KOPT-K1 (cell line): ENCODE measurements around the gene C10orf90.

Experiments
- H3K27ac ChIP-seq: fragments of 200-600 bp; sonication (generic); 2 replicates; pipeline ENCODE4 v1.5.1; 2016; ENCODE audit warnings: antibody characterized with exemption, mild to moderate bottlenecking, low read depth, low read length; ENCODE audit not compliant: poor library complexity, severe bottlenecking
- H3K36me3 ChIP-seq: fragments of 200-600 bp; sonication (generic); 2 replicates; pipeline ENCODE4 v1.5.1; 2017; ENCODE audit warnings: antibody characterized with exemption, mild to moderate bottlenecking, low read length, moderate library complexity; ENCODE audit not compliant: insufficient read depth
- H3K9me3 ChIP-seq: fragments of 200-600 bp; sonication (generic); 2 replicates; pipeline ENCODE4 v1.5.1; 2017; ENCODE audit warnings: antibody characterized with exemption, low read length, mild to moderate bottlenecking; ENCODE audit not compliant: insufficient read depth, poor library complexity, severe bottlenecking

C10orf90 gene

DNA sequence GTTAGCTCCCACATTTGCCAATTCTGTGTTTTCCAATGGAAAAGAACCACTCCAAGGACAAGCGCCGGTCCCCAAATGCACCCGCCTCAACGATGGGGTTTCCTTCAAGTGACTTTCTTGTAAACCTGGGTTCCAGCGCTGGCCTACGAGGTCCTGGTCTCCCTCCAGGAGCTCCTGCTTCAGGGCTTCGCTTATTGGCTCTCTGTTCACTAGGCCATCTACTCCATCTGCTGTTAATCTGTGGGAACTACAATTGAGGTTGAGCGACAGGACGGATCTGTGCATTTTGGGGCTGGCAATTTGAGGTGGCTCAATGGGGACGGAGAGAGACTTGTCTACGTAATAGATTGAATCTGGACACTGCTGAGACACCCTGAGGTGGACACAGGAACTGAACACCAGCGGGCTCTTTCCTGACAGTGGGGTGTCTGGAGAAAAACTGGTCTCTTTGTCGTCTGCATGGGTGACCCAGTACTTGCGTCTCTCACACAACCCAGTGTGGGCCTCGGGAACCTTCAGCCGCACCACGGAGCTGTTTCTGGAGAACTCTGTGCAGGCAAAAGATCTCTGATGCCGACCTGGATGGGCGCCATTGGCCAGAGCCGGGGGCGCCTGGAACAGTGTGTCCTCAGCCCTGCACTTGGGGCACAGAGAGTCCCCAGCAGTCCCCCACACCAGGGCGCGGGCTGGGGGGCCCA, 166.3 kb downstream of the C10orf90 start:
- H3K27ac ChIP-seq = no peak overlapping the region
- H3K9me3 ChIP-seq = no peaks in the 10 kb centered on the region
- H3K36me3 ChIP-seq = no peaks in the 10 kb centered on the region

DNA sequence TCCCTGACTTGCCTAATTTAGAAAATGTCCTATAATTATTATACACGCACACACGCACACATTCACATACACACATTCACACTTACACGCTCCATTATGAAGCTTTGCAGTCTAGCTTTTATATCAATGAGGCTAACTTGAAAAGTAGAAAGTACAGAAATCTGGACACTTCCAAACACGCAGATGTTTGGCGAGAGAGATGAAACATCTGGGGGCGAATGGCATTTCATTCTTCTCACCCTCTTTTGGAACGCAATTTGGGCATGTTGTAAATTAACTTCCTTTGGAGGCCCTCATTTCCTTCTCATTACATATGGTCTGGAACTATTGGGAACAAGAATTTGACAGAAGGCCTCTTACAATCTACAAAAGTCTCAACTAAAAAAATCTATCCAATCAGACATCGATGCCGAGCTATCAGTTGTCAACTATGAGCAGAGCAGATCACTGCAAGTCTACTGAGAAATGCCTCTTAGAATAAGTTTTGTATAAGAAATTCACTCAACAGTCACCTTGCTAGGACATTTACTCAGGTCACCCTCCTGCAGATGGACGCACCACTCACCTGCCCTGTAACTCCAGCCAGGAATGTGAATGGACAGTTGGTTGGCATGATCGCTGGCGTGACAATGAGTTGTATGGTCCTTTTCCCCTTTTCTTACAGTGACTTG, 167.0 kb downstream of the C10orf90 start:
- no peak overlapping the region for H3K27ac ChIP-seq

DNA sequence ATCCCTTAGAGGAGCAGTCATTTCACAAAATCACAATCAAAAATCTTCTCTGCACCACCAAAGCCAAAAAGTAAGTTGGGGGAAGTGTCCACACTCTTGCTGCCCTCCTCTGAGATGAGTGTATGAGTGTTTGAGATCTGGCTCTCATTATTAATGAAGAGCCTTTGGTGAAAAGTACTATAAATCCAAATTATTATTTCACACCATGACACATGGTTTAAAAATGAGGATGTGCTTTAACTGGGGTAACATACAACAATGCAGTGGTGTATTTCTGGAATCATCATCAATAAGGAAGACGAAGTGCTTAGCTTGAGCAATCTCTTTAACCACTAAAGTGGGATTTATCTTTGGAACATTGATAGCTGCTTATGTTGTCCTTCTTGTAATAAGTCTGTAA, 168.1 kb downstream of the C10orf90 start:
- no peak overlapping the region for H3K27ac ChIP-seq
- no peaks in the 10 kb centered on the region for H3K36me3 ChIP-seq
- H3K9me3 ChIP-seq = no peaks in the 10 kb centered on the region

More for the DNA sequence above, 167.0 kb downstream of the C10orf90 start:
- H3K36me3 ChIP-seq = no peaks in the 10 kb centered on the region
- H3K9me3 ChIP-seq = no peaks in the 10 kb centered on the region

DNA sequence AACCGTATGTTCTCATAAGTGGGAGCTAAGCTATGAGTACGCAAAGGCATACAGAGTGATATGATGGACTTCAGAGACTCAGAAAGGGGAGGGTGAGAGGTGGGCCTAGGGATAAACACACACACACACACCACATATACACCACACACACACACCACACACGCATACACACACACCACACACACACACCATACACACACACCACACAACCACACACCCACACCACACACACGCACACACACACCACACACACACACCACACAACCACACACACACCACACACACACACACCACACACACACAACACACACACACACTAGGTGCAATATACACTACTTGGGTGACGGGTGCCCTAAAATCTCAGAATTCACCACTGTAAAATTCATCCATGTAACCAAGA, 168.7 kb downstream of the C10orf90 start:
- Histone ChIP-seq H3K27ac (no peak overlapping the region), H3K36me3 (no peaks in the 10 kb centered on the region), H3K9me3 (no peaks in the 10 kb centered on the region)

DNA sequence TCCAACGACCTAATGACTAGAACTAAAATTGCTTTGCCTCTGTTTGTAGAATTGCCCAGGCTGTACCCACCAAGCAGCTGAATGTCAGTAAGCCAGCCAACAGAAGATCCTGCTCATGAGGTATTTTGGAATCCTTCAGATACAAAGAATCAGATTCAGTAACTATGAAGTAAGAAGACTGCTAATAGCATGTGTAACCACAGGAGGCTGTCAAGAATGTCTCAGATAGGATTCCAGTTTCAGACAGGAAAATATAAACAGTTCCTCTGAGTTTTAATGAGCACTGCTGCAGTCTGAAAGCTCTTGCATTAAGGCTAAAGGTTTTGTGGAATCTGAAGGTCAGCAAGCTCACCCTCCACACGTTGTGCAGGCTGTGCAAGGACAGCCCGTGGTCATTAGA, 169.6 kb downstream of the C10orf90 start:
- no peak overlapping the region for H3K27ac ChIP-seq
- no peaks in the 10 kb centered on the region for H3K9me3 ChIP-seq
- H3K36me3 ChIP-seq = no peaks in the 10 kb centered on the region

DNA sequence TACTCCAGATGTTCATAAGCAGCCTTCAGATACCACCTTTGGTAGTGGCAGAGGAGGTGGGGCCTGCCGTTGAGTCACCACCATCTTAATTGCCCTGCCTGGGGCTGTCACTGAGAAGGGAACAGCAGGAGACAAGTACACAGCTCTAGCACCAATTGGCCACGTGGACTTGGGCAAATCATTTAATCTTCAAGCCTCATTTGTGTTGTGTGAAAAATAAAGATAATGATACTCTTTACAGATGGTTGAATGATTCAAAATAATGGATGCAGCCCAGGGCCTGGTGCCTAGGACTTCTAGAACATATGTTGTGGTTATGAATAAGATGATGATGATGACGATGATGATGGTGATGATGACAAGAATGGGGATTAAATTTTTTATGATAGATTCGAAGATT, 170.3 kb downstream of the C10orf90 start:
- Histone ChIP-seq H3K36me3 (no peaks in the 10 kb centered on the region), H3K9me3 (no peaks in the 10 kb centered on the region), H3K27ac (no peak overlapping the region)

DNA sequence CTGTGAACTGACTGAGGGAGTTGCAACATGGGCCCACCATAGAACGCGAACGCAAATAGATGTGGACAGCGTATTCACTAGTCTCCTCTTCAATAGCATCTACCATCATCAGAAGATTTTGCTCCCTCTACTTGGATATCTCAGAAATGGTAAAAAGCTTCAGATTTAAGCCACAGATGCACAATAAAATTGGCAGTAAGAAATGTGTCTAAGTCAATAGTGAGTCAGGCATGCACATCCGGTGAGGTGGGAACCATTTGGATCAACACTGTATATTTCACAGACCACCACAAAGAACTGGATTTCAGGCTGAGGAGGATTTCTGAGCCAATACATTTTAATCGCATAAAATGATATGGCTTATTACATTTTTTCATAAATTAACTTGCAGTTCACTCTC, 170.7 kb downstream of the C10orf90 start:
- Histone ChIP-seq H3K27ac (no peak overlapping the region), H3K36me3 (no peaks in the 10 kb centered on the region), H3K9me3 (no peaks in the 10 kb centered on the region)

DNA sequence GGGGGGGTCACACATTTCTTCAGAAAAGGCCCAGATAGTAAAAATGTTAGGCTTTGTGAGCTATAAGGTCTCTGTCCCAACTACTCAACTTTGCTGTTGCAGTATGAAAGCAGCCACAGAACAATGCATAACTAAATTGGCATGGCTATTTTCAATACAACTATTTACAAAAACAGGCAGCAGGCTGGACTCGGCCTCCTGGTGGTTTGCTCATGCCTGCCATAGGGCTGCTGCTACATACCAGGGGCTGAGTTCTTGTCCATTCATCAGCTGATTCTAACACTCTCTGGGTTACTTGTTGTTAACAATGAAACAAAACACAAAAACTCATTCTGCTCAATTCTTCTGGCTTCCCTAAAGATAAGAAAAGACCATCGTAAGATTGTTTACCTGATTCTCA, 172.8 kb downstream of the C10orf90 start:
- Histone ChIP-seq H3K27ac (no peak overlapping the region), H3K36me3 (no peaks in the 10 kb centered on the region), H3K9me3 (no peaks in the 10 kb centered on the region)

DNA sequence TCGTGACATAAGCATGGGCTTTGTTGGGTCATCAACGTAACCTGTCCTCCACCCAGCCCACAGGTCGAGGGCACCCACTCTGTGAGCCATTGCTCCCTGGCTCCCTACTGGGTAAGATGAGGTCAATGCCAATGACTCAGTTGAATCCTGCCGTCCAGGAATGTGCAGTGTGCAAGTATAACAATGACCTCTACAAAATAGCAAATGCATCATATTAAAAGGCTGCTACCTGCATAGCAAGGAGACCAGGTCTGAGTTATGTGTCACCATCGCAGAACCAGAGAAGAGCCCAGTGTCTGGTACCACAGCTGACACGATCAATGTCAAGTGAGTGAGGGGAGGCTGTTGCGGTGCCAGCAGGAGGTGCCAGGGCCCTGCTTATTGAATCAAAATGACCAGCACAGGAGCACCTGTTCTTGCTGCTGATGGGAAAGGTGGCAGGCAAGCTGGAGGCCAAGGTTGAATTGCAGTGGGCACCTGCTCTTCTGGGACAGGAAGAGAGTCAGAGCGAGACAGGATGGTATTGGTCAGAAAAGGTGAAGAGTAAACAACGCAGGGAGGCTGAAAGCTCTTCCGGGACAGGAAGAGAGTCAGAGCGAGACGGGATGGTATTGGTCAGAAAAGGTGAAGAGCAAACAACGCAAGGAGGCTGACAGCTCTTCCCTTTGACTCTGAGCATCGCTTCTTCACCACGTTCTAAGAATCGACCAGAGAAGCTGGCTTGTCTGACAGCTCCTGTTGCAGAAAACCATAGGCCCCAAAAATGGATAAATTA, 173.5 kb downstream of the C10orf90 start:
- Histone ChIP-seq H3K9me3 (no peaks in the 10 kb centered on the region), H3K36me3 (no peaks in the 10 kb centered on the region), H3K27ac (no peak overlapping the region)

DNA sequence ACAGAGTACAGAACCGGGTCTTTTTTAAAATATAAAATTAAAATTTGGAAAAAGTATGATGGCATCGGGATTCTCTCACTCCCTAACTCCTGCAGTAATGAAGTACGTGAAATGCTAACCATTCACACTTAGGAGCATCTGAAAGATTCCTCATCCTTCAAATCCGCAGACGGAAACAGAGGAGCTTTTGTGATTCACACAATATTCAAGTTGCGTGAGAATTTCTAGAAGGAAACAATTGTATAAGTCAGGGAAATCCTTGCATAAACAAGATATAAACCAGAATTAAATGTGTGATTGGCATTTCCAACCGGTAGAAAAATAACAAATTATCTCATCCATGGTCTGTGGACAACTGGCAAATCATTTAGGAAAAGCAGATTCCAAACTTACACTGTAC, 179.0 kb downstream of the C10orf90 start:
- Histone ChIP-seq H3K9me3 (no peaks in the 10 kb centered on the region), H3K27ac (no peak overlapping the region), H3K36me3 (no peaks in the 10 kb centered on the region)

DNA sequence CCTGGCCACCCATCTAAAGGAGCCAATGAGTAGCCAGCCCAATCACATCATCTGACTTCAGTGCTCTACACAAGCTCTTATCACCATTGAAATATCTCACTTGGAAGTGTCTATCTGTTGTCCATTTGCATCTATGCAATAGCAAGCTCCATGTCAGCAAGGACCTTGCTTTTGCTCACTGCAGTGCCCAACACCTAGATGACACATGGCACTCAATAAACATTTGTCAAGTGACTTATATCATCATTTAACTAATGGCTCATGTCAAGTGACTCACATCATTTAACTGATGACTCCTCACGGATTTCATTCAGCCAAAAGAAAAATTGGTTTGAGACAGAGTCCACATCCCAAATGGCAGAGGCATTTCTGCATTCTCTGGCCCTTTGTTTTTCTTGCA, 189.3 kb downstream of the C10orf90 start:
- Histone ChIP-seq H3K36me3 (no peaks in the 10 kb centered on the region), H3K9me3 (no peaks in the 10 kb centered on the region), H3K27ac (no peak overlapping the region)

DNA sequence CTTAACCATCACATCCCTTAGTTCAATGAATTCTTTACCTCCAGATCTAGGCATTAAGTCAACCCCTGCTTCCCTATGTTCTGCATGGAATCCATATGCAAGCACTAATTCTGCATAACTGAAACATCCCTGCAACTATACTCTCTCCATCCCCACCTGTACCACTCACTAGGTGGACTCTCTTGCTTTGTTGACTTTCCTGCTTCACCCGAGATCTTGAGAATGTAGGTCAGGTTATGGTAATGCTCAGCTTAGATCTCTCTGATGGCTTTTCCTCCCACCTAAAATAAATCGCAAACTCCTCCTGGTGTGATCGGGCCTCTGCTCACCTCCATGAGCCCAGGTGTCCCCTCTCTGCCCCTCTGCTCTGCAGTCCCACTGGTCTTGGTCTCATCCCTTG, 189.8 kb downstream of the C10orf90 start:
- H3K27ac ChIP-seq = no peak overlapping the region
- H3K36me3 ChIP-seq = no peaks in the 10 kb centered on the region
- H3K9me3 ChIP-seq = no peaks in the 10 kb centered on the region

DNA sequence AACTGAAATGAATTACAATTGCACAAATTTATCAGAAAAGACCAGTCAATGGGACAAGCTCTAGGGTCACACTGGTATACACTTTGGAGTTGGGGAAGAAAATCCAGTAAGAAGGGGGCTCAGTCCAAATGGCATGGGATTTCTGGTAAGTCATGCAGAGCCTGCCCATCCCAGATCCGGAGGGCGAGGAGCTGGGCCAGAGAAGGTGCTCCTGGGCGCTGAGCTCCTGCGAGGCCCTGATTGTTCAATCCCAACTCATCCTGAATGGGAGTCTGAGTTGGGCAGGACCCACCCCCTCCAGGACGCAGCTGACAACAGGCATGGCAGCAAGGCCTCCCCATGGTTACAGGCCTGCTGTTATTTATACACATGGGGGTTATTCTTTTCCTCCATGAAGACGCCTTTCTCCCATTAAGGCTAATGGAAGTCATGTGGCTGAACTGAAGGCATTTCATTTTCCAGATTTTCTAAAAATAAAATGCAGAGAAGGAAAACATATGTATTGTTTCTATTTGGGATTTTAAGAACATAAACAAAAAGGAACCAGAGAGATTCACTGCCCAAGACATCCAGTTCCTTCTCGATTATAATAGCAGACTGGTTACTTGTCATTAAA, 191.1 kb downstream of the C10orf90 start:
- Histone ChIP-seq H3K9me3 (no peaks in the 10 kb centered on the region), H3K27ac (no peak overlapping the region), H3K36me3 (no peaks in the 10 kb centered on the region)

DNA sequence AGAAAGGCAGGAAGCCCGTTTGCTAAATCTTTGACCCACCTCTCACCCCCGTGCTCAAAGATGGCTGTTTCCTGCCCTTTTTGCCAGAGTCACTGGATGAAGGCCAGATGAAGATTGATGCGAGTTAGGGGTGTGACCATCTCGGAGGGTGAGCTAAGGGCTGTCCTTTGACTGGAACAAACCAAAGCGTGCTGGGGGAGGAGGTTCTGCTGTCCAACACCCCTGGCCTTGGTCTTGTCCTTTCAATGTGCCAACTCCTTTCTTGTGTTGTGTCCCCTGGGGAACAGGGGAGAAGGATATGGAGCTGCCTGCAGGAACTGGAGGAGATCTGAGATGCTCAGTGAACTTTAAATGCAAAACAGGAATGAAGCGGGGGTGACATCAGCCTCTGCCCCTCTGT, 191.9 kb downstream of the C10orf90 start:
- H3K9me3 ChIP-seq = no peaks in the 10 kb centered on the region
- no peaks in the 10 kb centered on the region for H3K36me3 ChIP-seq
- no peak overlapping the region for H3K27ac ChIP-seq

DNA sequence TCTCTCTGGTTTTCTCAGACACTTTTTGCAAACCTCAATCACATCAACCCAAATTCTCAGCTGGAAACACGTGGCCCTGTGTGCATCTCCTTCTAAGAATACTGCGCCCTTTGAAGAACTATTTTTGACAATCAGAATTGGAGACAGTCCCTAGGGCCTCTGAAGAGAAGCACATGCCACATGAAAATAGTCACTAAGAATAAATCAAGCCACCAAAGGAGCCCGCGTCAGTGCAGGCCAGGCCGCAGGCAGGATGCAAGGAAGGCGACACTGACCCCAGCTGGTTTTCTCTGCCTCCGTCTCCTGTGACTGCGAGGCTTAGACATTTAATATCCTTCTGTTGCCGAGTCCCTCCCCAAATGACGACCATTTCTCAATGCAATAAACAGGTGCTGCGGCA, 194.2 kb downstream of the C10orf90 start:
- H3K9me3 ChIP-seq = no peaks in the 10 kb centered on the region
- H3K27ac ChIP-seq = no peak overlapping the region

More for the DNA sequence above, 194.2 kb downstream of the C10orf90 start:
- H3K36me3 ChIP-seq = no peaks in the 10 kb centered on the region
